HG03565 (cell line): ENCODE results near the gene VPS26B.
"Not testable (repeated sequence)": the region's sequence is repeated elsewhere in the genome, so short reads cannot be mapped to it uniquely, and the experiment has no call there.

ENCODE experiments used
- ATAC-seq: cut with Tn5 transposase; IDR thresholded peaks from one replicate; pipeline ENCODE4 v1.9.1; 2021; ENCODE audit warnings: mild to moderate bottlenecking, moderate library complexity; ENCODE audit not compliant: unreplicated experiment

VPS26B gene

DNA sequence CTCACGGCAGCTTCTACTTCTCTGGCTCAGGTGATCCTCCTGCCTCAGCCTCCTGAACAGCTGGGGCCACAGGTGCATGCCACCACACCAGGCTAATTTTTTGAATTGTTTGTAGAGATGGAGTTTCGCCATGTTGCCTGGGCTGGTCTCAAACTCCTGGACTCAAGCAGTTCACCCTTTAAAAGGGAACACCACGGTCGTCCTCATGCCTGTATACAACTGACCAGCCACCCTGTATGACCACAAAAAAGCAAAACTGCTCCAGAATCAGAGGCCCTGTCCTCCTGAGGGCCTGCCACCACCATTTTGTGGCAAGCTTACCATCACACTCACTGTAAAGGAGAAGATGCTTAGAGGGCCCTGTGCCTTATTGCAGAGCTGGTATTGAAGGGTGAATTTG is 53.9 kb downstream of the VPS26B start:
- no peak for ATAC-seq

- not testable (repeated sequence) for ATAC-seq
Measured at GRCh38 chr11:134281635-134282034, 57.2 kb downstream of the VPS26B start.

DNA sequence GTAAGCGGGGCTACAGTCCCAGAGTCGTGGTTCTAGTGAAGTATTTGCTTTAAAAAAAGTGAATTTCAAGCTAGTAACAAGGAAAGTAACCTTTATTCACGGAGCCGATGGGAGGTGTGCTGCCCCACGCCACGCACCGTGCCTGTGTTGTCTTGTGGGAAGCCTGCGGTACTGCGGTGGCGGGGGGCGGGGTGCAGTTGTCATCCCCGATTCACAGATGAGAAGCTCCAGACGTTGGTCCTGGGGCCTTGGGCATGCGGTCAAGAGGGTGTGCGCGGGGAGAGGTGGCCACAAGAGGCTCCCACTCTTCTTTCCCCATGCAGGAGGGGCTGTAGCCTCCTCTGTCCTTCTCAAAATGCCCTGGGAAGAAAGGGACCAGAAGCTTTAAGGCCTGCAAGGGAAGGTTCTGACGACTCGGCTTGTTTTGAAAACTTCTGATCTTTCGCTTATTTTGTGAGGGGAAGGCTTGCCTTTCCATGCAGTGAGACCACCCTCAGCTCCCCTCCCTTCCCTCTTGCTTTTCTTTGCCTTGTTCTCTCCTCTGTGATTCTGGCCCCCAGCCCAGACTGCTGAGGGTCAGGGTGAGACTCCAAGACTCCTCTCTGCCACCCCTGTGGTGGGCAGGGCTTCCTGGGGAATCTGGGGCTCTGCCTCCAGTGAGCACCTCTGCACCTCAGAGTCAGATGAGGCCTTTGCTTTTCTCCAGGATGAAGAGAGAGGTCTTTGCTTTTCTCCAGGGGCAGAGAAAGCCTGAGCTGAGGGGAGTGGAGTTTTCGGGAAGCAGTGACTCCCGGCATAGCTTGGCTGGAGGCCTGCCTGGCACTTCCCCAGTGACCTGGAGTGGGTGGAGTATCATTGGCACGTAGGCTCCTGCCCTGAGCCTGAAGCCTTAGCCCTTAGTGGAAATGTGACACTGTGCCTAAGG is 57.9 kb downstream of the VPS26B start:
- no peak for ATAC-seq

DNA sequence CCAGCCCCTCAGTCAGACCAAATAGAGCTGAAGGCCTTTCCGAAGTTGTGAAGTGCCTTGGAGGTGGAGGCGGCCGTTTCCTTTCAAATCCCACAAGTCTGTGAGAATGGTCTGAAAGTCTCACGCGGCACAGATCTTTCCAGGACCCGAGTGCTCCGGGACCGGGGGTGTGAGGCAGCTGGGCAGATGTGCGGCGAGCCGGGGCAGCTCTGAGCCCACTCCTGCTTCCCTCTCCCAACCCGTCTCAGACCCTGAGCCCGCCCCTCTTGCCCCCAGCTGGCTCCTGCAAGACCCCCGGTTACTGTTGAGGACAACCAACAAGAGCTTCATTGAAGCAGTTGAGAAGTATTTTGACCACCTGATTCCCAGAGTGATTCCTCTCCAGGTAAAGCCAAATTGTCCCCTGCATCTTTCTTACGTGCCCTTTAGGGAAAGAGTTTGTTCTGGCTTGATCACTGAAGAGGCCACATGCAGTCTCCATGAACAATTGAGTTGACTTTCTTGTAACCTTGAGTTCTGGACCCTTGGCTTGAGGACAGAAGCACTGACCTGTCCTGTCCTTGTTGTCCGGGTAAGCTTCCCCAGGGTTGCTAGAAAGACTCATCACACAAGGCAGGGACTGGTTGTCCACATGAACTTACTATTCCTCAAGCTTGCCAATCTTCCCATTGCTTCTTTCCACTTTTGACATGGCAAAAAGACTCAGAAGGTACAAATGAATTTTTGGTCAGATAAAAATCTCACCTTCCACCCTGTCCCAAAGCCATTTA is 59.2 kb downstream of the VPS26B start:
- no peak for ATAC-seq

- ATAC-seq, result not testable (repeated sequence)
Measured at GRCh38 chr11:134284349-134284748, 59.9 kb downstream of the VPS26B start.

- no peak for ATAC-seq
Measured at GRCh38 chr11:134287561-134287960, 63.1 kb downstream of the VPS26B start.

GRCh38 chr11:134288486-134288885 is 64.0 kb downstream of the VPS26B start:
- ATAC-seq, result no peak

DNA sequence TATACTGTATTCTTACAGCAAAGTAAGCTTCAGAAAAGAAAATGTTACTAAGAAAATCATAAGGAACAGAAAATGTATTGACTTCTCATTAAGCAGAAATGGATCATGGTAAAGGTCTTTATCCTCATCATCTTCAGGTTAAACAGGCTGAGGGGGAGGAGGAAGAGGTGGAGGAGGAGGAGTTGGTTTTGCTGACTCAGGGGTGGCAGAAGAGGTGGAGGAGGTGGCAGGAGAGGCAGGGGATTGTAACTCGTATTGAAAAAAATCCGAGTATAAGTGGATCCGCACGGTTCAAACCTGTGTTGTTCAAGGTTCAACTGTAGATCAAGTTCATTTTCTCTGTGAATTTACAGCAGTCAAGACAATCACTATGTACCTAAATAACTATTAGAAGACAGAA is 64.7 kb downstream of the VPS26B start:
- no peak for ATAC-seq

DNA sequence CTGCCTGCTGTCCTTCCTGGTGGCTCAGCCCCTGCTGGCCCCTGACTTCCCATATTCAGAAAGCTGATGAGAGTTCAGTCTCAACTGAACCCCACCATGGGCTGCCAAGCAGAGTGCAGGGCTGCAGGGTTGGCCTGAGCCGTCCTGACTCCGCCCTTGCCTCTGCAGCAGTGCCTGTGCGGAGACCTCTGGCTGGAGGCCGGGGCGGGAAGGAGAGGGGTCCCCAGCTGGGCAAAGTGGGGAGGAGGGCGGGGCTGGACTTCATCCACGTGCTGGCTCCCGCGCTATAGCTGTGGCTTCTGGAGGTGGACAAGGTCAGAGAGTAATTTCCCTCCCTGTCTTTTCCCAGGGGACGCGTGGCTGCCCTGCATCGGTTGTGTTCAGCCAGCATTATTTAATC is 65.3 kb downstream of the VPS26B start:
- ATAC-seq, result no peak

DNA sequence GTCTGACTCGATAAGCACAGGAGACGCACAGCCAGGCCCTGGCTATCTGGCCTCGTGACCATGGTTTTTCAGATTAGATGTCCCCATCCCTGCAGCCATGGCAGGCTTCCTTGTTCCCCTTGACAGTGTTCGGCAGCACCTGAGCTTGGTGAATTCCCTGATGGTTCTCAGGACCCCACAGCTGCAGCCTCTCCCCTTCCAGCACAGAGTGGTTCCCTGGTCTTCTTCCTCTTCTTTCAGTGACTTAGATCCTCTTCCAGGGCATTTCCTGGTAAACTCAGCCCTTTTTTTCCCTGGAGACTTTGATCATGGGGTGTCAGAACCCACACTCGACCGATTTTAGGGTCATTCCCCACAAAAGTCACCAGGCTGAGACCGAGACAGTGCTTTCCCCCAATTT is 66.2 kb downstream of the VPS26B start:
- no peak for ATAC-seq

- ATAC-seq, result no peak
Measured at GRCh38 chr11:134291196-134291595, 66.7 kb downstream of the VPS26B start.

DNA sequence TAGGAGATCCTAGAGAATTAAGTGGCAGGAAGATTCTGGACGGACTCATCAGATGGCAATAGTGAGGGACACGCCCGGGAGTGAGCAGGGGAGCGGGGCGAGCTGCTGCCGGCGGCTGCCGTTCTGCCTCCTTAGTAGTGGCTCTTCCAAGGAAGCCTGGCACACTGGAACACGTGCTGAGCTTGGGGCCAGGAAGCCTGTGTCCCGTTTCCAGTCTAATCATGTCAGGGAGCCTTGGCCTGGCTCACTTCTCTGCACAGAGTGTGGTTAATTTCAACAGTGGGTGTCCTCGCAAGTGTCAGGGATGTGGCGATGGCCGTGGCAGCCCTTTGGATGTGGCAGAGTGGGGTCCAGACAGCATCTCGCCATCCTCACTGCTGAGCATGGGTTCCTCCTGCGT is 68.2 kb downstream of the VPS26B start:
- no peak for ATAC-seq

DNA sequence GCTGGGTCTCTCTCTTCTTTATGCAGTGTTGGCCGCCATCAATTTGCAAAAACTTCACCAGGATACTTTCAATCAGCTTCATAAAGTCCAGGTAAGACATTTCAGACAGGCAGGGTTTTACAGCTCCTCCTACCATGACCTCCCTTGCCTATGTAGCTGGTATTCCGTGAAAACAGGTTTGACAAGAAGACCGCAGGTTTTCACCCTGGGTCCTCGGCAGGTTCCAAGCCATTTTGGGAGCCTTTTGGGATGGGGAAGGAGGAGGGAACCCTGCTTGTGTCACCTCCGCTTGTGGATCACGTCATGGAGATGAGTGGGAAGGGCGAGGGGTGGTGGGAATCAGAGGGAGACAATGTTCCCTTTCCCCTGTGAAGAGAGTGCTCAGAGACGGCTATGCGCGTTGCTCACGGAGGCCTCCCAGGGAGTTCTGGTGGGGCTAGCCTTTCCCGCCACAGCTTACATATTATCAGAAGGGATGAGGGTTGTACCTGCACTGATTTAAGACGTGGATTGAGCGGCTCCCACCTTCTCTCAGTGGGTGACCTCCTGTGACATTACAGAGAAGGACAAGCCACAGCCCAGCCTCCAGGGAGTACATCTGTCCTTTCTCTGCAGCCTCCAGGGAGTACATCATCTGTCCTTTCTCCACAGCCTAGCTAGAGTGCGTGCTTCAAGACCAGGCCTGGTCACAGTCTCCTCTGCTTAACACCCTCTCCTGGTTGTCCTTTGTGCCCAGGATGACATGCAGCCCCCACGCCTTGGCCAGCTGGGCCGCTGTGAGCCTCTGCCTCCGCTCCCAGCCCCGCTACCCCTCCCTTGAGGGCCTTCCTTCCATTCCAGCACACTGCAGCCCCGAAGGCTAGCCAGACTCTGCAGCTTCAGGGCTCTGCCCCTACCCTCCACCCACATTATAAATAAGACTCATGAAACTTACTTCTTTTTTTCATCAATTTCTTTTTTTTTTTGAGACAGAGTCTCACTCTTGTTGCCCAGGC is 68.9 kb downstream of the VPS26B start:
- no peak for ATAC-seq

- no peak for ATAC-seq
Measured at GRCh38 chr11:134294664-134295063, 70.2 kb downstream of the VPS26B start.
